ENCODE data around the gene ZNF550.
"Not testable (repeated sequence)": the region's sequence is repeated elsewhere in the genome, so short reads cannot be mapped to it uniquely, and the experiment has no call there.

The ZNF550 gene

GRCh38 chr19:57537953-57538547 lies 21.6 kb downstream of the ZNF550 start:
- FAIRE-seq (no peak), DNase-seq (ENCODE audit: insufficient read length, low spot score) (no peak)

GRCh38 chr19:57527136-57527881 lies 32.4 kb downstream of the ZNF550 start, which contains the start of gene ZNF549:
Gene ZNF549 (plus strand): TSS chr19:57527356. CDS start chr19:57527574, 218 bp downstream.
- DNase-seq (ENCODE audit: insufficient read length, low spot score): peak; percentile 95
- FAIRE-seq: peak; percentile 93

- not testable (repeated sequence) for FAIRE-seq
These were observed 41.6 kb downstream of the ZNF550 start for GRCh38 chr19:57518021-57518420.

GRCh38 chr19:57515255-57515654 lies 44.4 kb downstream of the ZNF550 start:
- DNase-seq (ENCODE audit: insufficient read length, low spot score) (no peak), FAIRE-seq (no peak)

More at GRCh38 chr19:57518021-57518420, 41.6 kb downstream of the ZNF550 start:
- not testable (repeated sequence) for DNase-seq (ENCODE audit: insufficient read length, low spot score)

GRCh38 chr19:57512845-57513244 lies 46.8 kb downstream of the ZNF550 start:
- DNase-seq (ENCODE audit: insufficient read length, low spot score) (no peak), FAIRE-seq (peak; percentile 66)

GRCh38 chr19:57511484-57511883 lies 48.2 kb downstream of the ZNF550 start:
- DNase-seq (ENCODE audit: insufficient read length, low spot score): no peak
- no peak for FAIRE-seq

- no peak for DNase-seq (ENCODE audit: insufficient read length, low spot score)
- peak; percentile 26 for FAIRE-seq
These were observed 53.5 kb downstream of the ZNF550 start for GRCh38 chr19:57506163-57506562.

- DNase-seq (ENCODE audit: insufficient read length, low spot score); FAIRE-seq: not testable (repeated sequence)
These were observed 59.3 kb downstream of the ZNF550 start for GRCh38 chr19:57500400-57500799.

- DNase-seq (ENCODE audit: insufficient read length, low spot score): peak; percentile 91
- peak; percentile 96 for FAIRE-seq
These were observed 59.8 kb downstream of the ZNF550 start, which contains the start of gene ZNF773 for GRCh38 chr19:57499680-57500395. Gene ZNF773 (plus strand): TSS chr19:57499938. CDS start chr19:57500081, 143 bp downstream.

- FAIRE-seq; DNase-seq (ENCODE audit: insufficient read length, low spot score): not testable (repeated sequence)
These were observed 60.4 kb downstream of the ZNF550 start for GRCh38 chr19:57499332-57499679.

GRCh38 chr19:57488299-57488644 lies 71.4 kb downstream of the ZNF550 start:
- not testable (repeated sequence) for DNase-seq (ENCODE audit: insufficient read length, low spot score); FAIRE-seq

GRCh38 chr19:57487477-57488298 lies 72.0 kb downstream of the ZNF550 start, which contains the start of gene ZNF419:
Gene ZNF419 (plus strand): TSS chr19:57487750. CDS start chr19:57487951, 201 bp downstream.
- DNase-seq (ENCODE audit: insufficient read length, low spot score): peak; percentile 92
- FAIRE-seq: peak; percentile 93
